ENCODE data around the gene ZNF783. TPM values are rescaled to one million over a fixed set of nuclear protein-coding genes. Genes with fewer than 3 reads are reported as not detected.

Gene ZNF783
- total RNA-seq, 2 donors from 2014 or later = 10.7 to 20.7 TPM

DNA sequence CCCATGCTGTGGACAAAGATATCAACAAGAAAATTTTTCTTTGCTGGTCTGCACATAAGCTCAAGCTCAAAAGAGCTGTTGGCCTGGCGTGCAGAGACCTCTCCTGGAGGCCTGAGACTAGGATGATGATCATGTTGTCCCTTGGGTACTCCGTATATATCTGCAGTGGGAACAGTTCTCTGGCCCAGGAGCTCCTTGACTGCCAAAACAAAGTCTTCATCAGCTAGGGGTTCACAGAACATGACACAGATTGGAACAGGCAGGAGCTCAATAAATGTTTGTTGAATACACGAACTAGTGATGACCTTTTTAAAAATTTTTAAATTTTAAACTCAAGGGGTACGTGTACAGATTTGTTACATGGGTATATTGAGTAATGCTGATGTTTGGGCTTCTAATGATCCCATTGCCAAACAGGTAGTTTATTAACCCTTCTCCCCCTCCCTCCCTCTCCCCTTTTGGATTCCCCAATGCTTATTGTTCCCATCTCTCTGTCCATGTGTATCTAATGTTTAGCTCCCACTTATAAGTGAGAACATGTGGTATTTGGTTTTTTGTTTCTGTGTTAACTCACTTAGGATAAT lies 49.1 kb downstream of the ZNF783 start:
- no peak overlapping the region for H3K4me3 ChIP-seq

DNA sequence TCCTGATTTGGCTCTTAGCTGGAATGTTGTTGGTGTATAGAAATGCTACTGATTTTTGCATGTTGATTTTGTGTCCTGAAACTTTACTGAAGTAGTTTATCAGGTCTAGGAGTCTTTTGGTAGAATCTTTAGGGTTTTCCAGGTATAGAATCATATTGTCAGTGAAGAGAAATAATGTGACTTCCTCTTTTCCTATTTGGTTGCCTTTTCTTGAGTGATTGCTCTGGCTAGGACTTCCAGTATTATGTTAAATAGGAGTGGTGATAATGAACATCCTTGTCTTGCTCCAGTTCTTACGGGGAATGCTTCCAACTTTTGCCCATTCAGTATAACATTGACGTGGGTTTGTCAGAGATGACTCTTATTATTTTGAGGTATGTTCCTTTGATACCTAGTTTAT lies 52.0 kb downstream of the ZNF783 start:
- Histone ChIP-seq H3K36me3 (no peaks in the 10 kb centered on the region), H3K9me3 (no peaks in the 10 kb centered on the region), H3K4me3 (no peak overlapping the region), H3K4me1 (replicated peaks) (no peaks in the 10 kb centered on the region), H3K27me3 (replicated peaks; ENCODE audit: insufficient read depth) (no peaks in the 10 kb centered on the region), H3K27ac (no peak overlapping the region)
- intact Hi-C loops (cut with DNase I) = no loop called here
- 78% methylated on average over 2 of the region's 2 CpGs for WGBS
- TF ChIP-seq, protein P1, sequence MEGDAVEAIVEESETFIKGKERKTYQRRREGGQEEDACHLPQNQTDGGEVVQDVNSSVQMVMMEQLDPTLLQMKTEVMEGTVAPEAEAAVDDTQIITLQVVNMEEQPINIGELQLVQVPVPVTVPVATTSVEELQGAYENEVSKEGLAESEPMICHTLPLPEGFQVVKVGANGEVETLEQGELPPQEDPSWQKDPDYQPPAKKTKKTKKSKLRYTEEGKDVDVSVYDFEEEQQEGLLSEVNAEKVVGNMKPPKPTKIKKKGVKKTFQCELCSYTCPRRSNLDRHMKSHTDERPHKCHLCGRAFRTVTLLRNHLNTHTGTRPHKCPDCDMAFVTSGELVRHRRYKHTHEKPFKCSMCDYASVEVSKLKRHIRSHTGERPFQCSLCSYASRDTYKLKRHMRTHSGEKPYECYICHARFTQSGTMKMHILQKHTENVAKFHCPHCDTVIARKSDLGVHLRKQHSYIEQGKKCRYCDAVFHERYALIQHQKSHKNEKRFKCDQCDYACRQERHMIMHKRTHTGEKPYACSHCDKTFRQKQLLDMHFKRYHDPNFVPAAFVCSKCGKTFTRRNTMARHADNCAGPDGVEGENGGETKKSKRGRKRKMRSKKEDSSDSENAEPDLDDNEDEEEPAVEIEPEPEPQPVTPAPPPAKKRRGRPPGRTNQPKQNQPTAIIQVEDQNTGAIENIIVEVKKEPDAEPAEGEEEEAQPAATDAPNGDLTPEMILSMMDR (IDR thresholded peaks at IDR 0.05) = no peak
- TF ChIP-seq POLR2A (IDR thresholded peaks at IDR 0.05) (no peak), POLR2AphosphoS5 (IDR thresholded peaks at IDR 0.05) (no peak)
- DNase-seq (ENCODE audit: low spot score) = no peak

More for the DNA sequence above, 49.1 kb downstream of the ZNF783 start:
- DNase-seq (ENCODE audit: low spot score) = no peak
- intact Hi-C loops (cut with DNase I) = no loop called here
- TF ChIP-seq POLR2AphosphoS5 (IDR thresholded peaks at IDR 0.05) = no peak
- TF ChIP-seq, protein P1 (IDR thresholded peaks at IDR 0.05) = no peak
- TF ChIP-seq POLR2A (IDR thresholded peaks at IDR 0.05) = no peak
- WGBS = 78% methylated on average over 4 of the region's 4 CpGs
- Histone ChIP-seq H3K9me3 (no peaks in the 10 kb centered on the region), H3K4me1 (replicated peaks) (no peaks in the 10 kb centered on the region), H3K27ac (no peak overlapping the region), H3K27me3 (replicated peaks; ENCODE audit: insufficient read depth) (no peaks in the 10 kb centered on the region), H3K36me3 (no peaks in the 10 kb centered on the region)

DNA sequence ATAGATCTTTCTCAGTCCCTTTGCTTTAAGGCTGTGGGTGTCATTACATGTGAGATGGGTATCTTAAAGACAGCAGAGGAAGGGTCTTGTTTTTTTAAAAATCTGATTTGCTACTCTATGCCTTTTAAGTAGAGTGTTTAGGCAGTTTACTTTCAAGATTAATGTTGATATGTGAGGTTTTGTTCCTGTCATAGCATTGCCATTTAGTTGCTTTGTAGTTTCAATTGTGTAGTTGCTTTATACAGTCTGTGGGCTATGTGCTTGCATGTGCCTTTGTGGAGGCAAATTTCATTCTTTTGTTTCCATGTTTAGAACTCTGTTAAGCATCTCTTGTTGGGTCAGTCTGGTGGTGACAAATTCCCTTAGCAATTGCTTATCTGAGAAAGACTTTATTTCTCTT lies 54.6 kb downstream of the ZNF783 start:
- Histone ChIP-seq H3K27me3 (replicated peaks; ENCODE audit: insufficient read depth) (no peaks in the 10 kb centered on the region), H3K9me3 (no peaks in the 10 kb centered on the region), H3K27ac (no peak overlapping the region), H3K36me3 (no peaks in the 10 kb centered on the region), H3K4me1 (replicated peaks) (no peaks in the 10 kb centered on the region), H3K4me3 (no peak overlapping the region)
- DNase-seq (ENCODE audit: low spot score) = no peak
- TF ChIP-seq POLR2A (IDR thresholded peaks at IDR 0.05) (no peak), POLR2AphosphoS5 (IDR thresholded peaks at IDR 0.05) (no peak)
- TF ChIP-seq, protein P1 (IDR thresholded peaks at IDR 0.05) = no peak
- intact Hi-C loops (cut with DNase I) = no loop called here

GRCh38 chr7:149317496-149317895 lies 55.5 kb downstream of the ZNF783 start:
- WGBS = 97% methylated on average over 1 of the region's 1 CpG
- Histone ChIP-seq H3K4me3 (no peak overlapping the region), H3K36me3 (no peaks in the 10 kb centered on the region), H3K27me3 (replicated peaks; ENCODE audit: insufficient read depth) (no peaks in the 10 kb centered on the region), H3K9me3 (no peaks in the 10 kb centered on the region), H3K4me1 (replicated peaks) (no peaks in the 10 kb centered on the region), H3K27ac (no peak overlapping the region)
- intact Hi-C loops (cut with DNase I) = no loop called here
- DNase-seq (ENCODE audit: low spot score) = no peak
- no peak for TF ChIP-seq POLR2AphosphoS5 (IDR thresholded peaks at IDR 0.05)
- TF ChIP-seq POLR2A (IDR thresholded peaks at IDR 0.05) = no peak
- TF ChIP-seq, protein P1 (IDR thresholded peaks at IDR 0.05) = no peak

GRCh38 chr7:149317986-149318672 lies 56.1 kb downstream of the ZNF783 start:
- WGBS = 77% methylated on average over 9 of the region's 9 CpGs
- no peaks in the 10 kb centered on the region for H3K9me3 ChIP-seq
- intact Hi-C loops (cut with DNase I) = no loop called here
- no peak for DNase-seq (ENCODE audit: low spot score)
- H3K27ac ChIP-seq = no peak overlapping the region
- H3K4me1 ChIP-seq (replicated peaks) = no peaks in the 10 kb centered on the region
- H3K27me3 ChIP-seq (replicated peaks; ENCODE audit: insufficient read depth) = no peaks in the 10 kb centered on the region
- no peaks in the 10 kb centered on the region for H3K36me3 ChIP-seq
- H3K4me3 ChIP-seq = no peak overlapping the region
- no peak for TF ChIP-seq POLR2A (IDR thresholded peaks at IDR 0.05)

All from prostate gland (tissue), 2 donors.